Fibroblast of lung (primary cell): Measurements from ENCODE around the gene SFI1. TPM values are rescaled to one million over a fixed set of nuclear protein-coding genes. Genes with fewer than 3 reads are reported as not detected.

Experiments
- DNase-seq, 2 donors: peaks; one replicate each; pipeline versions ENCODE4 v3.0.0 to v3.0.0-alpha.2; 2010; ENCODE audit warnings: low read depth in 2 of 2
- H2AFZ ChIP-seq: 2 replicates; pipeline ENCODE4 v1.5.1; 2012; ENCODE audit warnings: low read length, control low read depth, inconsistent platforms
- H3K27ac ChIP-seq: 2 replicates; pipeline ENCODE4 v1.5.1; 2011; ENCODE audit warnings: low read length, control low read depth; ENCODE audit not compliant: insufficient read depth
- H3K27me3 ChIP-seq: 2 replicates; pipeline ENCODE4 v1.5.1; 2011; ENCODE audit warnings: mild to moderate bottlenecking, low read length; ENCODE audit not compliant: control insufficient read depth, insufficient read depth
- H3K36me3 ChIP-seq: 2 replicates; pipeline ENCODE4 v1.5.1; 2011; ENCODE audit warnings: low read length; ENCODE audit not compliant: control insufficient read depth, insufficient read depth
- H3K4me1 ChIP-seq: 2 replicates; pipeline ENCODE4 v1.5.1; 2011; ENCODE audit warnings: low read length; ENCODE audit not compliant: control insufficient read depth, insufficient read depth; ENCODE audit errors: extremely low read depth
- H3K4me2 ChIP-seq: 2 replicates; pipeline ENCODE4 v1.5.1; 2011; ENCODE audit warnings: low read length, control low read depth; ENCODE audit not compliant: insufficient read depth; ENCODE audit errors: extremely low read depth
- H3K4me3 ChIP-seq, 4 experiments: fragments of 200-600 bp in 1 of 4; sonication (generic) in 1 of 4; replicated peaks in 1 of 4; 2 replicates each; pipeline ENCODE4 v1.5.1; 2011 to 2016; ENCODE audit warnings: low read length in 4 of 4, low read depth in 3 of 4, mild to moderate bottlenecking in 3 of 4, control low read depth in 2 of 4, inconsistent platforms in 1 of 4, mixed read lengths in 1 of 4; ENCODE audit not compliant: insufficient read depth in 1 of 4; ENCODE audit errors: control extremely low read depth in 1 of 4
- H3K79me2 ChIP-seq: 2 replicates; pipeline ENCODE4 v1.5.1; 2012; ENCODE audit warnings: mild to moderate bottlenecking, low read length, inconsistent platforms; ENCODE audit not compliant: control insufficient read depth, insufficient read depth
- H3K9ac ChIP-seq: 2 replicates; pipeline ENCODE4 v1.5.1; 2011; ENCODE audit warnings: mild to moderate bottlenecking, low read length, control low read depth; ENCODE audit not compliant: insufficient read depth
- H3K9me3 ChIP-seq: 2 replicates; pipeline ENCODE4 v1.5.1; 2012; ENCODE audit warnings: low read depth, low read length; ENCODE audit not compliant: control insufficient read depth, insufficient read depth
- H4K20me1 ChIP-seq: 2 replicates; pipeline ENCODE4 v1.5.1; 2011; ENCODE audit warnings: low read length; ENCODE audit not compliant: control insufficient read depth, insufficient read depth; ENCODE audit errors: extremely low read depth
- EZH2 ChIP-seq: IDR thresholded peaks from 2 replicates; pipeline ENCODE4 v1.5.1; 2012; ENCODE audit warnings: low read length, control low read depth, mild to moderate bottlenecking; ENCODE audit errors: missing control alignments
- polyA plus RNA-seq, 2 donors: library from polyadenylated mRNA; depleted of rRNA in 1 of 2; stranded (reverse) in 1 of 2; unstranded in 1 of 2; fragments of >200 nt; gene quantifications; 2 replicates each; pipeline ENCODE4 v1.2.1, GENCODE V29; 2011 to 2012; ENCODE audit warnings: missing spikeins in 1 of 2
- total RNA-seq: library from RNA; depleted of rRNA; stranded (reverse); fragments of >200 nt; gene quantifications from 2 replicates; pipeline ENCODE4 v1.2.1, GENCODE V29; 2014
- TF ChIP-seq, protein P1 (sequence below), 2 donors: IDR thresholded peaks in 1 of 2; conservative IDR thresholded peaks in 1 of 2; 1 replicate in 1 of 2; 2 replicates in 1 of 2; pipeline ENCODE4 v1.5.1; 2011 to 2012; ENCODE audit warnings: low read length in 2 of 2, control low read depth in 1 of 2, inconsistent platforms in 1 of 2, low read depth in 1 of 2, mild to moderate bottlenecking in 1 of 2

SFI1 gene
- total and polyA plus RNA-seq, 2 donors (not counting 1 experiment from before 2014, with no cell fraction given), result 3.6 to 11.4 TPM

DNA sequence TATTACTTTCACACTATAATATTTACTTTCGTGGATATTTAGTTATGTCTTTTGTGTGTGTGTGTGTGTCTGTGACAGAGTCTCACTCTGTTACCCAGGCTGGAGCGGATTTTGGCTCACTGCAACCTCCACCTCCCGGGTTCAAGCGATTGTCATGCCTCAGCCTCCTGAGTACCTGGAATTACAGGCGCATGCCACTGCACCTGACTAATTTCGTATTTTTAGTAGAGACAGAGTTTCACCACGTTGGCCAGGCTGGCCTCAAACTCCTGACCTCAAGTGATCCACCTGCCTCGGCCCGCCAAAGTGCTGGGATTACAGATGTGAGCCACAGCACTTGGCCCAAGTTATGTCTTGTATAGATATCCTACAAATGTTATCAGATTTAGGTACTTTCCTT lies 155.8 kb downstream of the SFI1 start:
- H3K27ac ChIP-seq, result no peak overlapping the region
- H2AFZ ChIP-seq, result no peak overlapping the region
- H3K27me3 ChIP-seq, result no peaks in the 10 kb centered on the region
- no peaks in the 10 kb centered on the region for H3K9me3 ChIP-seq
- TF ChIP-seq, protein P1, sequence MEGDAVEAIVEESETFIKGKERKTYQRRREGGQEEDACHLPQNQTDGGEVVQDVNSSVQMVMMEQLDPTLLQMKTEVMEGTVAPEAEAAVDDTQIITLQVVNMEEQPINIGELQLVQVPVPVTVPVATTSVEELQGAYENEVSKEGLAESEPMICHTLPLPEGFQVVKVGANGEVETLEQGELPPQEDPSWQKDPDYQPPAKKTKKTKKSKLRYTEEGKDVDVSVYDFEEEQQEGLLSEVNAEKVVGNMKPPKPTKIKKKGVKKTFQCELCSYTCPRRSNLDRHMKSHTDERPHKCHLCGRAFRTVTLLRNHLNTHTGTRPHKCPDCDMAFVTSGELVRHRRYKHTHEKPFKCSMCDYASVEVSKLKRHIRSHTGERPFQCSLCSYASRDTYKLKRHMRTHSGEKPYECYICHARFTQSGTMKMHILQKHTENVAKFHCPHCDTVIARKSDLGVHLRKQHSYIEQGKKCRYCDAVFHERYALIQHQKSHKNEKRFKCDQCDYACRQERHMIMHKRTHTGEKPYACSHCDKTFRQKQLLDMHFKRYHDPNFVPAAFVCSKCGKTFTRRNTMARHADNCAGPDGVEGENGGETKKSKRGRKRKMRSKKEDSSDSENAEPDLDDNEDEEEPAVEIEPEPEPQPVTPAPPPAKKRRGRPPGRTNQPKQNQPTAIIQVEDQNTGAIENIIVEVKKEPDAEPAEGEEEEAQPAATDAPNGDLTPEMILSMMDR (conservative IDR thresholded peaks at IDR 0.05 in 1 of 2, IDR thresholded peaks at IDR 0.05 in 1 of 2; ENCODE audit: low read depth in 1 of 2, low read length in 2 of 2), result no peak
- no peak for DNase-seq
- no peak overlapping the region for H3K4me3 ChIP-seq
- H3K36me3 ChIP-seq, result no peaks in the 10 kb centered on the region
- peaks cover 13% of the 10 kb centered on the region for H3K4me1 ChIP-seq
- H3K79me2 ChIP-seq, result peaks cover 28% of the 10 kb centered on the region
- no peak overlapping the region for H3K4me2 ChIP-seq
- no peak overlapping the region for H3K9ac ChIP-seq
- no peaks in the 10 kb centered on the region for H4K20me1 ChIP-seq

DNA sequence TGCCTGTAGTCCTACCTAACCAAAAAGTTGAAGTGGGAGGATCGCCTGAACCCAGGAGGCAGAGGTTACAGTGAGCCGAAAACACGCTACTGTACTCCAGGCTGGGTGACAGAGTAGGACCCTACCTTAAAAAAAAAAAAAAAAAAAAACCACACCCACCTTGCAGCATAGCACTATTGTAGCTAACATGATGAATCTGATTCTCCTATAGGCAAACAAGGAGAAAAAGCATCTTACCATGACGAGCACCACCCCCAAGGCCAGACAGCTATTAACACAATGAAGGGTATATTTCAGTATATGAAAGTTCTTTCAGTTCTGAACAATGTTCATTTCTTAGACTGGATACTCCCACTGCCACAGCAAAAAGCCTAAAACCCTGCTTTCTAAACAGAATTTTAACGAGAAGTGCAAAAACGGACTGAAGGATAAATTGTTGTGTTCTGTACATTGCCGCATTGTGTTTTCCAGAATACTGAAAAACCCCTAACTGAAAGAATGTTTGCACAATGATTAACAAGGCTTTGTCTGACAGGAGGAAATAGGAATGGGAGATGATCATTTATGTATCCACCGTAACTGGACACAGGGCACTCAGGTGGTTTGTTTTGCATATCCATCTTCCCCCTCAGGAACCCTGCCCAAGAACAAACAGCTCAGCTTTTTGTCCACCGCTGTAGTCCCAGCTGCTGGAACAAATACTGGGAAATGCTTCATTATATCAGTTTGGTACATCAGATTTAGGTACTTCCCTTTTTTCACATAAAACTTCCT lies 156.8 kb downstream of the SFI1 start:
- no peaks in the 10 kb centered on the region for H4K20me1 ChIP-seq
- H3K4me2 ChIP-seq, result no peak overlapping the region
- H3K4me3 ChIP-seq, result no peak overlapping the region
- H3K9me3 ChIP-seq, result no peaks in the 10 kb centered on the region
- H3K36me3 ChIP-seq, result no peaks in the 10 kb centered on the region
- no peak for DNase-seq
- TF ChIP-seq, protein P1 (conservative IDR thresholded peaks at IDR 0.05 in 1 of 2, IDR thresholded peaks at IDR 0.05 in 1 of 2; ENCODE audit: low read depth in 1 of 2, low read length in 2 of 2), result no peak
- TF ChIP-seq EZH2, result no peak
- H3K79me2 ChIP-seq, result peaks cover 33% of the 10 kb centered on the region
- H3K4me1 ChIP-seq, result peaks cover 5% of the 10 kb centered on the region
- H3K27me3 ChIP-seq, result no peaks in the 10 kb centered on the region
- no peak overlapping the region for H3K27ac ChIP-seq
- H3K9ac ChIP-seq, result no peak overlapping the region
- no peak overlapping the region for H2AFZ ChIP-seq

DNA sequence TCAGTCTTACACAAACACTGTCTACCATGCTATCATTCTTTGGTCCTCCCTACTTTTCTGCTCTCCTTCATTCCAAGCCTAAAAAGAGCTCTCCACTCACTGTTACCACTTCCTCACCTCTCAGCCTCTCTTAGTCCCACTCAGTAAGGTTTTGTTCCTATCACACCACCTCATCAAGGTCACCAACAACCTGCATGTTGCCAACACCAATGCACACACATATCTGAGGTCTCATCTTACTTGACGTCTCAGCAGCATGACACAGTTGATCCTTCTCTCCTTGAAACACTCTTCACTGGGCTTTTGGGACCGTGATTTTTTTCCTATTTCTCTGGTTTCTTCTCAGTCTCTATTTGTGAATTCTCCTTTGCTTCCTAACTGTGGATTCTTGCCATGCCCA lies 157.6 kb downstream of the SFI1 start:
- Histone ChIP-seq H3K27ac (no peak overlapping the region), H3K4me3 (no peak overlapping the region), H3K9ac (no peak overlapping the region), H3K79me2 (peaks cover 40% of the 10 kb centered on the region), H3K9me3 (no peaks in the 10 kb centered on the region), H3K4me1 (peaks cover 5% of the 10 kb centered on the region), H4K20me1 (no peaks in the 10 kb centered on the region), H3K4me2 (no peak overlapping the region), H3K27me3 (no peaks in the 10 kb centered on the region), H2AFZ (no peak overlapping the region), H3K36me3 (no peaks in the 10 kb centered on the region)
- DNase-seq, result no peak
- TF ChIP-seq, protein P1 (conservative IDR thresholded peaks at IDR 0.05 in 1 of 2, IDR thresholded peaks at IDR 0.05 in 1 of 2; ENCODE audit: low read depth in 1 of 2, low read length in 2 of 2), result no peak
- no peak for TF ChIP-seq EZH2
